SK-N-SH (cell line): ENCODE measurements around the gene OGG1.

Experiments
- EP300 ChIP-seq, 2 experiments: IDR thresholded peaks; 2 replicates each; pipeline versions ENCODE4 v1.4.0 to v1.6.1; 2012; ENCODE audit warnings: borderline replicate concordance in 1 of 2, low read depth in 1 of 2, low read length in 1 of 2
- EZH2phosphoT487 ChIP-seq: fragments of 200-600 bp; sonication (generic); IDR thresholded peaks from 2 replicates; pipeline ENCODE4 v1.6.1; 2017; ENCODE audit warnings: low read depth, mixed run types, mild to moderate bottlenecking, antibody characterized with exemption, moderate library complexity, borderline replicate concordance
- GATA2 ChIP-seq: sonication (generic); formaldehyde crosslinking; IDR thresholded peaks from 2 replicates; pipeline ENCODE4 v1.5.0; 2020; ENCODE audit warnings: mild to moderate bottlenecking, missing genetic modification reagents
- MXI1 ChIP-seq: IDR thresholded peaks from 2 replicates; pipeline ENCODE4 v1.6.1; 2012; ENCODE audit warnings: mild to moderate bottlenecking, low read depth, low read length, improper control_type of control experiment
- NRF1 ChIP-seq: IDR thresholded peaks from 2 replicates; pipeline ENCODE4 v1.6.1; 2012; ENCODE audit warnings: low read depth, mild to moderate bottlenecking, low read length
- PBX3 ChIP-seq: IDR thresholded peaks from 2 replicates; pipeline ENCODE4; 2012
- POLR2AphosphoS5 ChIP-seq: IDR thresholded peaks from 2 replicates; pipeline ENCODE4 v1.6.1; 2012; ENCODE audit warnings: low read depth, low read length
- RAD21 ChIP-seq: IDR thresholded peaks from 2 replicates; pipeline ENCODE4 v1.6.1; 2012; ENCODE audit warnings: mild to moderate bottlenecking, low read length
- REST ChIP-seq: IDR thresholded peaks from 2 replicates; pipeline ENCODE4 v1.6.1; 2012; ENCODE audit warnings: mild to moderate bottlenecking, low read depth, low read length, moderate library complexity
- SMC3 ChIP-seq: IDR thresholded peaks from 2 replicates; pipeline ENCODE4 v1.6.1; 2012; ENCODE audit warnings: low read depth, low read length, improper control_type of control experiment
- TAF1 ChIP-seq: IDR thresholded peaks from 2 replicates; pipeline ENCODE4 v1.6.1; 2012; ENCODE audit warnings: low read depth, mild to moderate bottlenecking, low read length, moderate library complexity, borderline replicate concordance
- TCF12 ChIP-seq: IDR thresholded peaks from 2 replicates; pipeline ENCODE4 v1.4.0; 2012
- YY1 ChIP-seq: IDR thresholded peaks from 2 replicates; pipeline ENCODE4 v1.4.0; 2012; ENCODE audit warnings: low read depth, mild to moderate bottlenecking
- TF ChIP-seq, protein P1 (sequence below): fragments of 200-600 bp; sonication (generic); IDR thresholded peaks from 2 replicates; pipeline ENCODE4 v1.6.1; 2017; ENCODE audit warnings: antibody characterized with exemption, mild to moderate bottlenecking, moderate library complexity

DNA sequence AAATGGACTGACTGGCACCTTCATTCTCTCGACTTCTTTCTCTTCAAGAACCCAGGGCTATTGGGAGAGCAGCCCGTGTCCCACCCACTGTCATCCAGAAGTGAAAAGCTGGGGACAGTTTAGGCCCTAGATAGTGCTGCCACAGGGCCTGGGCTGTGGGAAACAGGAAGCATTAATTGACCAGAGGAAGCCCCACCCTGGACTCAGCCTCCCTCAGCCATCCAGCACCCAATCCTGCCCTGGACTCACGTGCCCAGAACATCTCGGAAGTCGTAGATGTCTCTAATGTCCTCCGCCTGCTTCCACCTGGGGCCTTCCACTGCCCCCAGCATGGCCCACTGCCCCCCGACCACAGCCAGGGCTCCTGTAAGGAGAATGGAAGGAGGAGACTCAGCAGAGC, 17.7 kb downstream of the OGG1 start:
- TF ChIP-seq, protein P1, sequence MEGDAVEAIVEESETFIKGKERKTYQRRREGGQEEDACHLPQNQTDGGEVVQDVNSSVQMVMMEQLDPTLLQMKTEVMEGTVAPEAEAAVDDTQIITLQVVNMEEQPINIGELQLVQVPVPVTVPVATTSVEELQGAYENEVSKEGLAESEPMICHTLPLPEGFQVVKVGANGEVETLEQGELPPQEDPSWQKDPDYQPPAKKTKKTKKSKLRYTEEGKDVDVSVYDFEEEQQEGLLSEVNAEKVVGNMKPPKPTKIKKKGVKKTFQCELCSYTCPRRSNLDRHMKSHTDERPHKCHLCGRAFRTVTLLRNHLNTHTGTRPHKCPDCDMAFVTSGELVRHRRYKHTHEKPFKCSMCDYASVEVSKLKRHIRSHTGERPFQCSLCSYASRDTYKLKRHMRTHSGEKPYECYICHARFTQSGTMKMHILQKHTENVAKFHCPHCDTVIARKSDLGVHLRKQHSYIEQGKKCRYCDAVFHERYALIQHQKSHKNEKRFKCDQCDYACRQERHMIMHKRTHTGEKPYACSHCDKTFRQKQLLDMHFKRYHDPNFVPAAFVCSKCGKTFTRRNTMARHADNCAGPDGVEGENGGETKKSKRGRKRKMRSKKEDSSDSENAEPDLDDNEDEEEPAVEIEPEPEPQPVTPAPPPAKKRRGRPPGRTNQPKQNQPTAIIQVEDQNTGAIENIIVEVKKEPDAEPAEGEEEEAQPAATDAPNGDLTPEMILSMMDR: no peak
- TF ChIP-seq EZH2phosphoT487 (no peak), YY1 (no peak), SMC3 (no peak), RAD21 (no peak), EP300 (IDR thresholded peaks at IDR 0.05; ENCODE audit: borderline replicate concordance in 1 of 2, low read depth in 1 of 2, low read length in 1 of 2) (no peak), TCF12 (no peak), NRF1 (no peak), PBX3 (no peak), MXI1 (no peak), REST (no peak), POLR2AphosphoS5 (no peak), TAF1 (no peak), GATA2 (CRISPR knock-in tag) (no peak)
